A673 (cell line): ENCODE measurements around the gene PRDM12. TPM values are rescaled to one million over a fixed set of nuclear protein-coding genes. Genes with fewer than 3 reads are reported as not detected.
A peak's percentile ranks its signal among the peaks of the same experiment; 100 is the strongest.

ENCODE experiments used
- BruUV-seq: library from RNA; stranded (reverse); fragments of 400-500 nt; replicated peaks from 2 replicates; lab custom pipeline; 2021; lab: Mats Ljungman, UMichigan
- CTCF ChIA-PET: fragments of 300-600 bp; sonication (Branson Sonifier 250); formaldehyde crosslinking; loops from one replicate; lab custom pipeline; 2022; ENCODE audit warnings: antibody characterized with exemption; lab: Charles Lee
- POLR2A ChIA-PET: fragments of 300-600 bp; sonication (Branson Sonifier 250); formaldehyde crosslinking; loops from one replicate; lab custom pipeline; 2022; ENCODE audit warnings: antibody characterized with exemption; ENCODE audit not compliant: low non-redundant PET; lab: Charles Lee
- DNase-seq: peaks from one replicate; pipeline ENCODE4 v3.0.0-alpha.2; 2015; ENCODE audit warnings: low spot score
- H3K27ac ChIP-seq: fragments of 200-600 bp; sonication (generic); 2 replicates; pipeline ENCODE4 v1.5.1; 2016; ENCODE audit warnings: mixed run types, low read depth, mild to moderate bottlenecking, mixed read lengths, antibody characterized with exemption, low read length; ENCODE audit not compliant: poor library complexity, severe bottlenecking
- H3K27me3 ChIP-seq: fragments of 200-600 bp; sonication (generic); replicated peaks from 2 replicates; pipeline ENCODE4 v1.6.1; 2017; ENCODE audit warnings: mixed run types, low read depth, mild to moderate bottlenecking, mixed read lengths, antibody characterized with exemption, low read length; ENCODE audit not compliant: insufficient read depth, poor library complexity
- H3K36me3 ChIP-seq: fragments of 200-600 bp; sonication (generic); 2 replicates; pipeline ENCODE4 v1.6.1; 2016; ENCODE audit warnings: mixed run types, mild to moderate bottlenecking, mixed read lengths, antibody characterized with exemption, low read length; ENCODE audit not compliant: insufficient read depth, poor library complexity, severe bottlenecking
- H3K4me1 ChIP-seq: fragments of 200-600 bp; sonication (generic); 2 replicates; pipeline ENCODE4 v1.6.1; 2017; ENCODE audit warnings: mixed run types, mild to moderate bottlenecking, mixed read lengths, antibody characterized with exemption, low read length; ENCODE audit not compliant: insufficient read depth, poor library complexity, severe bottlenecking
- H3K4me3 ChIP-seq: fragments of 200-600 bp; sonication (generic); 2 replicates; pipeline ENCODE4 v1.5.1; 2016; ENCODE audit warnings: low read depth, mixed run types, mild to moderate bottlenecking, mixed read lengths, low read length; ENCODE audit not compliant: poor library complexity, severe bottlenecking
- H3K9me3 ChIP-seq: fragments of 200-600 bp; sonication (generic); 2 replicates; pipeline ENCODE4 v1.6.1; 2016; ENCODE audit warnings: mixed run types, low read depth, mild to moderate bottlenecking, mixed read lengths, antibody characterized with exemption, low read length; ENCODE audit not compliant: poor library complexity, severe bottlenecking
- EZH2 ChIP-seq: fragments of 200-600 bp; sonication (generic); IDR thresholded peaks from 2 replicates; pipeline ENCODE4 v1.6.1; 2017; ENCODE audit warnings: borderline replicate concordance, low read depth, mild to moderate bottlenecking, mixed read lengths, antibody characterized with exemption, low read length; ENCODE audit not compliant: poor library complexity, severe bottlenecking
- intact Hi-C: fragments of 100-400 bp; cut with micrococcal nuclease; formaldehyde crosslinking; loops from one replicate; pipeline ENCODE4 v1.10.0; 2022; ENCODE audit not compliant: unreplicated experiment
- total RNA-seq: library from RNA; stranded (reverse); gene quantifications from 2 replicates; pipeline ENCODE4 v1.2.3, GENCODE V29; 2021
- TF ChIP-seq, protein P1 (sequence below): fragments of 300-800, 200-600 bp; sonication (generic); conservative IDR thresholded peaks from 2 replicates; pipeline ENCODE4 v1.5.1; 2017; ENCODE audit warnings: low read depth, mild to moderate bottlenecking, antibody characterized with exemption, low read length, moderate library complexity, mixed read lengths

PRDM12 gene
- total RNA-seq, 1 experiment from 2014 or later = not detected

DNA sequence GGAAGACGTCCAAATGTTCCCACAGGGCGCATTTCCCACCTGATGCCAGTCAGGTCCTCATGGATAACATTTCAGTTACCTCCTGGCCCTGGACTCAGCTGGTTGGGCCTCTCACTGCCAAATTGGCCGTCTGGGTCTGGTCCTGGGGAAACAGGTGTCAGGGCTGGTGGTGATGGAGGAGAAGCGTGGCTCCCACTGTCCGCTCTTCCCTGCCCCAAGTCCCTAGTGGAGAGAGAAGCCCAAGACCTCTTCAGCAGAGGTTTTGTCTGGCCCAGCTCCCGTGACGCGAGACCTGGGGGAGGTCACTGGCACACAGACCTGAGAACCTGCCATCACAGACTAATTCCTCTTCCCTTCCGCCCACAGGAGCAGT lies 27.8 kb upstream of the PRDM12 start:
- ChIA-PET POLR2A (no interaction called here), CTCF (no interaction called here)

DNA sequence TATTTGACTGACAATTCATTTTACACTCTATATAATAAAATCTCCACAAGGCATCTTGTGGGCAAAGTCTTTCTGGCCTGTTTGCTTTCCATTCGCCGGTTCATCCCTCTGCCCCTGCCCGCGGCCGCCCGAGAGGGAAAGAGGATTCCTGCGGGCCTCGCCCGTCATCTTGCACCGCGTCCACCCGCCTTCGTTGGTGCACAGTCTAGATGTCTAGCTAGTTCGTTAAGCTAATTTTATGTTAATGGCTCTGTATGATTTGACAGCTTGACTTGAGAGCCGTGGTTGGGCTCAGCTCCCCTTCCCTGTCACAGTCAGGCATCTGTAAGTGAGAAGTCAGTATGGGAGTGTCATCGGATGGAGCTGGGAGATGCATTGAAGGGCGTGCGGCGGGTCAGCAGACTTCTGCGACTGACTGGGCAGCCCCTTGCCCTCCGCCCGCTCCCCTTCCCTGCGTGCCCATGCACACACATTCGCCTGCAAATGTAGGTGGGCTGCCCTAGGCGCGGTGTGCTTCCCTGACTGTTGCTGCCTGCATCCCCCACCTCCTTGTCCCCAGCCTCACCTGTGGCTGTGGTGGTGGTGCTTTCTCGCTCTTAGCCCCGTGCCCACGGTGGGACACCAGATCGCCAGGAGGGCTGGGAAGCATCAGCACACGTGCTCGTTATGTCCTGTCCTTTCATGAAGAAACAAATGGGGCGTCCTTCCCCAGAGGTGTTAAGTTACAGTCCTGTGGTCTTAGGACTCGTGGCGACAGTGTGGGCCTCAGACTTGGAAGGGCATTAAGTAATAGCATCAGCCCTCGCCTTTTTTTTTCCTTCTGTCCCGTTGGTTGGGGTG lies 25.9 kb upstream of the PRDM12 start:
- no peak for TF ChIP-seq EZH2
- TF ChIP-seq, protein P1, sequence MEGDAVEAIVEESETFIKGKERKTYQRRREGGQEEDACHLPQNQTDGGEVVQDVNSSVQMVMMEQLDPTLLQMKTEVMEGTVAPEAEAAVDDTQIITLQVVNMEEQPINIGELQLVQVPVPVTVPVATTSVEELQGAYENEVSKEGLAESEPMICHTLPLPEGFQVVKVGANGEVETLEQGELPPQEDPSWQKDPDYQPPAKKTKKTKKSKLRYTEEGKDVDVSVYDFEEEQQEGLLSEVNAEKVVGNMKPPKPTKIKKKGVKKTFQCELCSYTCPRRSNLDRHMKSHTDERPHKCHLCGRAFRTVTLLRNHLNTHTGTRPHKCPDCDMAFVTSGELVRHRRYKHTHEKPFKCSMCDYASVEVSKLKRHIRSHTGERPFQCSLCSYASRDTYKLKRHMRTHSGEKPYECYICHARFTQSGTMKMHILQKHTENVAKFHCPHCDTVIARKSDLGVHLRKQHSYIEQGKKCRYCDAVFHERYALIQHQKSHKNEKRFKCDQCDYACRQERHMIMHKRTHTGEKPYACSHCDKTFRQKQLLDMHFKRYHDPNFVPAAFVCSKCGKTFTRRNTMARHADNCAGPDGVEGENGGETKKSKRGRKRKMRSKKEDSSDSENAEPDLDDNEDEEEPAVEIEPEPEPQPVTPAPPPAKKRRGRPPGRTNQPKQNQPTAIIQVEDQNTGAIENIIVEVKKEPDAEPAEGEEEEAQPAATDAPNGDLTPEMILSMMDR = no peak
- DNase-seq = no peak
- Histone ChIP-seq H3K4me1 (peaks cover 9% of the 10 kb centered on the region), H3K36me3 (peaks cover 24% of the 10 kb centered on the region), H3K4me3 (no peak overlapping the region), H3K27ac (peak overlapping the region; percentile 42), H3K27me3 (no peaks in the 10 kb centered on the region), H3K9me3 (no peaks in the 10 kb centered on the region)
- POLR2A ChIA-PET = no interaction called here
- BruUV-seq = no TSS peak
- CTCF ChIA-PET = no interaction called here
- intact Hi-C loops = no loop called here

More for the DNA sequence above, 27.8 kb upstream of the PRDM12 start:
- TF ChIP-seq, protein P1 = no peak
- no peak for TF ChIP-seq EZH2
- H3K4me1 ChIP-seq = peaks cover 9% of the 10 kb centered on the region
- no peak overlapping the region for H3K27ac ChIP-seq
- no peak for DNase-seq
- no peaks in the 10 kb centered on the region for H3K27me3 ChIP-seq
- no TSS peak for BruUV-seq
- peaks cover 30% of the 10 kb centered on the region for H3K36me3 ChIP-seq
- H3K4me3 ChIP-seq = no peak overlapping the region
- H3K9me3 ChIP-seq = no peaks in the 10 kb centered on the region
- intact Hi-C loops = no loop called here

DNA sequence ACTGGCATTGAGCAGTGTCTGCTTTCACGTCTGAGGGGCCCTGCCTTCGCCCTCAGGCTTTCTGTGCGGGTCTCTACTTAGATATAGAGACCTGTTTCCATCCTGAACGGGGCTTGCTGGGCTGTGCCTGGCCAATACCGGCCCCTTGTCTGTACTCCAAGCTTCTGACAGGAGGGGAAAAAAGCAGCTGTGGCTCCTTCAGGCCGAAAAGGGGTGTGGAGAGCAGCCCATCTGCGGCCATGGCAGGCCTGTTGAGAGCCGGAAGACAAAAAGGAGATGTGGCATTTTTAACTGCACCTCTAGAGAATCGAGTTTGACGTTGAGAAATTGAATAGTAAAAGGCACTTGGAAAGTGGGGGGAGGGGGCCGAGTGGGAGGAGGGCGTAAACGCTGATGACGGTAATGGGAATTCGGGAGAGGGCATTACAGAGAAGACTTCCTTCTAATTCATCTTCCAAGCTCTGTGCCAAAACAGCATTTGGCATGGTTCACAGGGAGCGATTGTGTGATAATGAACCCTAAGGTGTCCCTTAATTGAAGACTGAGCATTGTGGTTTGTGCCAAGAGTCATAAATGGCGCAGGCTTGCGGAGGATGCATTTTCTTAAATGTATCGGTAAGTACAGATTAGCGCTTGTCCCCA lies 25.1 kb upstream of the PRDM12 start:
- CTCF ChIA-PET = no interaction called here
- H3K27me3 ChIP-seq = no peaks in the 10 kb centered on the region
- TF ChIP-seq, protein P1 = no peak
- no peak for TF ChIP-seq EZH2
- peaks cover 9% of the 10 kb centered on the region for H3K4me1 ChIP-seq
- intact Hi-C loops = no loop called here
- H3K27ac ChIP-seq = peak overlapping the region; percentile 42
- DNase-seq = peak; percentile 26
- peaks cover 20% of the 10 kb centered on the region for H3K36me3 ChIP-seq
- POLR2A ChIA-PET = no interaction called here
- BruUV-seq = no TSS peak
- no peaks in the 10 kb centered on the region for H3K9me3 ChIP-seq
- H3K4me3 ChIP-seq = no peak overlapping the region
